Thyroid gland (tissue), 4 donors: ENCODE measurements around the gene AQP7. TPM values are rescaled to one million over a fixed set of nuclear protein-coding genes. Genes with fewer than 3 reads are reported as not detected.

ENCODE experiments used
- DNase-seq, 2 donors: peaks; one replicate each; pipeline ENCODE4 v3.0.0-alpha.2; 2019
- H3K27ac ChIP-seq, 3 donors: fragments of 200-600 bp; sonication (generic); 1 replicate in 2 of 3; 2 replicates in 1 of 3; pipeline ENCODE4 v1.5.1; 2016 to 2019; ENCODE audit warnings: mild to moderate bottlenecking in 1 of 3, moderate library complexity in 1 of 3
- H3K27me3 ChIP-seq: fragments of 200-600 bp; sonication (generic); one replicate; pipeline ENCODE4 v1.5.1; 2019
- H3K36me3 ChIP-seq, 2 donors: fragments of 200-600 bp; sonication (generic); one replicate each; pipeline ENCODE4 v1.5.1; 2016 to 2019
- H3K4me1 ChIP-seq, 2 donors: fragments of 200-600 bp; sonication (generic); one replicate each; pipeline ENCODE4 v1.5.1; 2017 to 2019
- H3K4me3 ChIP-seq, 3 donors: fragments of 200-600 bp; sonication (generic); replicated peaks in 1 of 3; 1 replicate in 2 of 3; 2 replicates in 1 of 3; pipeline ENCODE4 v1.5.1; 2016; ENCODE audit warnings: mild to moderate bottlenecking in 1 of 3
- H3K9me3 ChIP-seq: fragments of 200-600 bp; sonication (generic); one replicate; pipeline ENCODE4 v1.5.1; 2017
- CTCF ChIP-seq, 6 experiments: fragments of 200-600 bp in 3 of 6; fragments of 450-650 bp in 3 of 6; sonication (generic) in 3 of 6; IDR thresholded peaks; one replicate each; pipeline ENCODE4 v1.5.1; 2016 to 2019; ENCODE audit warnings: antibody characterized with exemption in 6 of 6, mild to moderate bottlenecking in 2 of 6, inconsistent platforms in 1 of 6, moderate library complexity in 1 of 6
- POLR2A ChIP-seq, 2 donors: fragments of 450-650 bp; IDR thresholded peaks; one replicate each; pipeline ENCODE4 v1.6.1; 2017; ENCODE audit warnings: antibody characterized with exemption in 2 of 2, mild to moderate bottlenecking in 2 of 2, moderate library complexity in 1 of 2
- WGBS, 2 donors: methylation state at CpG; one replicate each; pipeline ENCODE4 v1.1.5; 2017; 5-methylcytosine and 5-hydroxymethylcytosine counted together
- intact Hi-C: fragments of 100-400 bp; cut with DNase I; formaldehyde crosslinking; loops from one replicate; pipeline ENCODE4 v1.15.1; 2023
- total RNA-seq, 4 donors: library from RNA; depleted of rRNA; stranded (reverse); fragments of >200 nt; gene quantifications; one replicate each; pipeline ENCODE4 v1.2.3, GENCODE V29; 2016

The AQP7 gene
- total RNA-seq, 4 donors from 2014 or later, result 1.9 to 4.7 (median 2.5) TPM

- WGBS, 2 donors, result 95 to 96% methylated on average over 12 of the region's 12 CpGs
- H3K27me3 ChIP-seq, result no peaks in the 10 kb centered on the region
- intact Hi-C loops, result no loop called here
- no peak for DNase-seq
- H3K4me1 ChIP-seq, result peaks cover 9 to 18% of the 10 kb centered on the region in 2 donors
- no peak overlapping the region for H3K27ac ChIP-seq
- H3K36me3 ChIP-seq, result no peaks in the 10 kb centered on the region
- TF ChIP-seq CTCF (IDR thresholded peaks at IDR 0.05) (no peak), POLR2A (IDR thresholded peaks at IDR 0.05) (no peak)
- no peaks in the 10 kb centered on the region for H3K9me3 ChIP-seq
- H3K4me3 ChIP-seq, result no peak overlapping the region
These were observed 25.2 kb downstream of the AQP7 start for GRCh38 chr9:33377089-33377715.

- no peak for DNase-seq
- WGBS, 2 donors, result 90 to 92% methylated on average over 7 of the region's 7 CpGs
- H3K27me3 ChIP-seq, result no peaks in the 10 kb centered on the region
These were observed 26.5 kb downstream of the AQP7 start for GRCh38 chr9:33375841-33376321.

DNA sequence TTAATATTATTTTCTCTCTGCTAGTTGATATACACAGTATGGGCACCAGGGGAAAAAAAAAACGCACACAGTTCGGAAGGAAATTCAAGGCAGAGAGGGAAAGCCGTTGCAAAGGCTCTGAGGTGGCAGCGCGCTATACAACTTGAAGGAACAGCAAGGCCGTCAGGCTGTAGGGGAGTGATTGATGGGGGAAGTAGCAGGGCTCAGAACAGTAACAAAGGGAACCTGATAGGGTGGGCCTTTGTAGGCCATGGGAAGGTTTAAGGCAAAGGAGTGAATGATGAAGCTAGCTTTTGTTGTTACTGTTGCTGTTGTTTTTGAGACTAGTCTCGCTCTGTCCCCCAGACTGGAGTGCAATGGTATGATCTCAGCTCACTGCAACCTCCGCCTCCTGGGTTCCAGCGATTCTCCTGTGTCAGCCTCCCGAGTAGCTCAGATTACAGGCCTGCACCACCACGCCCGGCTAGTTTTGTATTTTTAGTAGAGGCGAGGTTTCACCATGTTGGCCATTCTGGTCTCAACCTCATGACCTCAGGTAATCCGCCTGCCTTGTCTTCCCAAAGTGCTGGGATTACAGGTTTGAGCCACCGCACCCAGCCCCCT is 27.0 kb downstream of the AQP7 start:
- intact Hi-C loops, result loop anchor here (2.0 kb wide), 1 partner anchor 41 kb away; no protein-coding TSS in a partner anchor
- H3K36me3 ChIP-seq, result peaks cover 13 to 14% of the 10 kb centered on the region in 2 donors
- 66 to 71% methylated on average over 13 to 15 of the region's 15 CpGs for WGBS, 2 donors
- H3K4me1 ChIP-seq, result peaks cover 9% of the 10 kb centered on the region in 2 donors
- no peak for DNase-seq
- H3K27me3 ChIP-seq, result no peaks in the 10 kb centered on the region
- H3K27ac ChIP-seq, result no peak overlapping the region
- H3K9me3 ChIP-seq, result no peaks in the 10 kb centered on the region
- no peak for TF ChIP-seq POLR2A (IDR thresholded peaks at IDR 0.05)
- peak in 2 of 6 experiments; percentile 9 to 11 for TF ChIP-seq CTCF (IDR thresholded peaks at IDR 0.05)
- no peak overlapping the region for H3K4me3 ChIP-seq

More at GRCh38 chr9:33375841-33376321, 26.5 kb downstream of the AQP7 start:
- Histone ChIP-seq H3K9me3 (no peaks in the 10 kb centered on the region), H3K27ac (no peak overlapping the region), H3K4me1 (peaks cover 9 to 10% of the 10 kb centered on the region in 2 donors), H3K4me3 (no peak overlapping the region), H3K36me3 (peaks cover 8% of the 10 kb centered on the region in 2 donors)
- TF ChIP-seq CTCF (IDR thresholded peaks at IDR 0.05) (no peak), POLR2A (IDR thresholded peaks at IDR 0.05) (no peak)
- intact Hi-C loops, result loop anchor here (2.0 kb wide), 1 partner anchor 41 kb away; no protein-coding TSS in a partner anchor

GRCh38 chr9:33374634-33375237 is 27.6 kb downstream of the AQP7 start:
- 59 to 61% methylated on average over 6 of the region's 6 CpGs for WGBS, 2 donors
- TF ChIP-seq POLR2A (IDR thresholded peaks at IDR 0.05) (no peak), CTCF (IDR thresholded peaks at IDR 0.05) (peak; percentile 58 to 90 (median 82))
- peaks cover 9% of the 10 kb centered on the region in 2 donors for H3K4me1 ChIP-seq
- H3K9me3 ChIP-seq, result no peaks in the 10 kb centered on the region
- intact Hi-C loops, result loop anchor here (2.0 to 5.0 kb wide), 2 partner anchors 42 to 93 kb away; no protein-coding TSS in a partner anchor
- peak; percentile 80 to 83 for DNase-seq
- no peak overlapping the region for H3K4me3 ChIP-seq
- H3K27ac ChIP-seq, result no peak overlapping the region
- H3K27me3 ChIP-seq, result no peaks in the 10 kb centered on the region
- peaks cover 19 to 20% of the 10 kb centered on the region in 2 donors for H3K36me3 ChIP-seq
